ENCODE results near the gene VEGFA.

GRCh38 chr6:43772681-43773049, 2.7 kb downstream of the VEGFA start:
- TF ChIP-seq CTCF (IDR thresholded peaks at IDR 0.05) (no peak), POLR2AphosphoS5 (IDR thresholded peaks at IDR 0.05) (no peak), POLR2A (IDR thresholded peaks at IDR 0.05; ENCODE audit: low read depth) (no peak)
